Measurements from ENCODE around the gene SLC5A2.

SLC5A2 gene

GRCh38 chr16:31460582-31461002 is 22.3 kb upstream of the SLC5A2 start:
- DNase-seq: peak; percentile 18

DNA sequence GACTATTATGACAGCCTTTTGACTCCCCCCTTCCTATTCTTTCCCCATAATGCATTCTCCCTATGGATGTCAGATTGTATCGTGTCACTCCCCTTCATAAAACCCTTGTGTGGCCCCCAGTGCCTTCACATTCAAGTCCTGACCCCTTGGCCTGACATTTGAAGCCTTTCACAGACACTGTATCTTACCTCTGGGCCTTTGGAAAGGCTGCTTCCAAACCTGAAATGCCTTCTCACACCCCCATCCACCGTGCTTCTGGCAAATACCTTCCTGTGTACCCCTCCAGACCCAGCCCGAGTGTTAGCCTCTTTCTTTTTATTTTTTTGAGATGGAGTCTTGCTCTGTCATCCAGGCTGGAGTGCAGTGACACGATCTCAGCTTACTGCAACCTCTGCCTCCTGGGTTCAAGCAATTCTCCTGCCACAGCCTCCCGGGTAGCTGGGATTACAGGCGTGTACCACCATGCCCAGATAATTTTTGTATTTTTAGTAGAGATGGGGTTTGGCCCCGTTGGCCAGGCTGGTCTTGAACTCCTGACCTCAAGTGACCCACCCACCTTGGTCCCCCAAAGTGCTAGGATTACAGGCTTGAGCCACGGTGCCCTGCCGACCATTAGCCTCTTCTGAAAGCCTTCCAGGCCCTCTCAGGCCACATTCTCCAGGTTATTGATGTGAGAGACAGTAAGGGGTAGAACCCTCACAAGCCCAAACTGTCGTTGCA is 21.6 kb upstream of the SLC5A2 start:
- DNase-seq: no peak

- no peak for DNase-seq
Observed at GRCh38 chr16:31461921-31462804, 20.8 kb upstream of the SLC5A2 start.

GRCh38 chr16:31464348-31464769 is 18.6 kb upstream of the SLC5A2 start:
- DNase-seq: no peak

DNA sequence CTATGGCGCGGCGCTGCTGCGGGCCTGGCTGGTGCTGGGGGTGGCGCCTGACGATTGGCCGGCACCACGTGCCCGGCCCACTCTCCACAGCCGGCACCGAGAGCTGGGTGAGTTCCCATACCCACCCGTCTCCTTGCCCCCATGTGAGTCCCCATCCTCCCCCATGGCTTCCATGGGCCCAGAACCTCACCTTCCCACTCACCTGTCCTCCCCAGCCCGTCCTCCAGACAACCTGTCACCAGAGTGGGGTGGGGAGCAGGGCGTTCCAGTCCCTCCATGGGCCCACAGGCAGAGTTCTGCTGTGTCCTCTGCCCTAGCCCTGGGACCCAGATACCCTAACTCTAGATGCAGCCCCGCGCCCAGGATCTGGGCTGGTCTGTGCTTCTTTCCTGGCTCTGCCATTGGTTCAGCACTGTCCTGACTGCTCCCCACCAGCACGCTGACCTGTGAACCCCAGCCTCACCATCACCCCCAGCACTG is 18.1 kb upstream of the SLC5A2 start:
- no peak for DNase-seq

- no peak for DNase-seq
Observed at GRCh38 chr16:31465788-31466370, 17.0 kb upstream of the SLC5A2 start.

DNA sequence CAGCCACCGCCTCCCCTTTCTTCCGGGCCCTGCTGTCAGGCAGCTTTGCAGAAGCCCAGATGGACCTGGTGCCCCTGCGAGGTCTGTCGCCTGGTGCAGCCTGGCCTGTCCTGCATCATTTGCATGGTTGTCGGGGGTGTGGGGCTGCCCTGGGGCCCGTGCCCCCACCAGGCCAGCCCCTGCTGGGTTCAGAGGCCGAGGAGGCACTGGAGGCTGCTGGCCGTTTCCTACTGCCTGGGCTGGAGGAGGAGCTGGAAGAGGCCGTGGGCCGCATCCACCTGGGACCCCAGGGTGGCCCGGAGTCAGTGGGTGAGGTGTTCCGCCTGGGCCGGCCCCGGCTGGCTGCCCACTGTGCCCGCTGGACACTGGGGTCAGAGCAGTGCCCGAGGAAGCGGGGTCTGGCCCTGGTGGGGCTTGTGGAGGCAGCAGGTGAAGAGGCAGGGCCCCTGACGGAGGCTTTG is 16.5 kb upstream of the SLC5A2 start:
- no peak for DNase-seq

- no peak for DNase-seq
Observed at GRCh38 chr16:31467151-31467773, 15.7 kb upstream of the SLC5A2 start.

DNA sequence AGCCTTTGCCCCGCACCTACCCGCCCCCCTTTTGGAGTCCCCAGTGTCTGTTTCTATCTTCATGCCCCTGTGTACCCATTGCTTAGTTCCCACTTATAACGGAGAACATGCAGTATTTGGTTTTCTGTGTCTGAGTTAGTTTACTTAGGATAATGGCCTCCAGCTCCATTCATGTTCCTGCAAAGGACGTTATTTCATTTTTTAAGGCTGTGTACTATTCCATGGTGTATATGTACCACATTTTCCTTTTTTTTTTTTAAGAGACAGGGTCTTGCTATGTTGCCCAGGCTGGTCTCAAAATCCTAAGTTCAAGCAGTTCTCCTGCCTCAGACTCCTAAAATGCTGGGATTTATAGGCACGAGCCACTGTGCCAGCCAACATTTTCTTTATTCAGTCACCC is 15.1 kb upstream of the SLC5A2 start:
- DNase-seq: no peak

- DNase-seq: no peak
Observed at GRCh38 chr16:31470615-31471014, 12.3 kb upstream of the SLC5A2 start.

DNA sequence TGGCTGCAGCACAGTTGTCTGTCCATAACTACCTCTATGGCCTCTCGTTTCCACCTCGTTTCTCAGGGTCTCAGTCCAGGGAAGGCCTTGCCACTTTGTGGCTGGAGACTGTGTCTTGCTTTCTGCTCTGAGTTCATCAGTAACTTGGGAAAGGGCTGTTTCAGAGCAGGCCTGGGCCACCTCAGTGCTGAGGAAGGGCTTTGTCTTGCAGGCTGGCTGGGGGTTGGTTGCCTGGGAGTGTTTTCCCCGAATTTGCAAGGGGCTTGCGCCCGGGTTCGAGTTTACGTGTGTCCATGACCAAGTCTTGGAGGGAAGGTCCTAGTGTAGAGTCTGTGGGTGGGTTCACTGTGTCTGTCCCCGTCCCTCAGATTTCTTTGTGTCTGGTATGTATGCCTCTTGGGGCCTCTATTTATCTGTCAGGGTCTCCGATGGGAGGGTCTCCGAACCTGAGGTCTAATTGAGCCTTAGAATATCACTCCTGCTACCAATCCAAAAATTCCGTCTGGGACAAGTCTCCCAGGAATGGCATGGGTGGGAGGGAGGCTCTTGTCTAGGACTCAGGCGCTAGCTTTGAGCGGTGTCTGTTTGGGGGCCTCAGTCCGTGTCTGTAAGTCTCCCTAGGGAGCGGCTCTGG is 11.6 kb upstream of the SLC5A2 start:
- DNase-seq: no peak

DNA sequence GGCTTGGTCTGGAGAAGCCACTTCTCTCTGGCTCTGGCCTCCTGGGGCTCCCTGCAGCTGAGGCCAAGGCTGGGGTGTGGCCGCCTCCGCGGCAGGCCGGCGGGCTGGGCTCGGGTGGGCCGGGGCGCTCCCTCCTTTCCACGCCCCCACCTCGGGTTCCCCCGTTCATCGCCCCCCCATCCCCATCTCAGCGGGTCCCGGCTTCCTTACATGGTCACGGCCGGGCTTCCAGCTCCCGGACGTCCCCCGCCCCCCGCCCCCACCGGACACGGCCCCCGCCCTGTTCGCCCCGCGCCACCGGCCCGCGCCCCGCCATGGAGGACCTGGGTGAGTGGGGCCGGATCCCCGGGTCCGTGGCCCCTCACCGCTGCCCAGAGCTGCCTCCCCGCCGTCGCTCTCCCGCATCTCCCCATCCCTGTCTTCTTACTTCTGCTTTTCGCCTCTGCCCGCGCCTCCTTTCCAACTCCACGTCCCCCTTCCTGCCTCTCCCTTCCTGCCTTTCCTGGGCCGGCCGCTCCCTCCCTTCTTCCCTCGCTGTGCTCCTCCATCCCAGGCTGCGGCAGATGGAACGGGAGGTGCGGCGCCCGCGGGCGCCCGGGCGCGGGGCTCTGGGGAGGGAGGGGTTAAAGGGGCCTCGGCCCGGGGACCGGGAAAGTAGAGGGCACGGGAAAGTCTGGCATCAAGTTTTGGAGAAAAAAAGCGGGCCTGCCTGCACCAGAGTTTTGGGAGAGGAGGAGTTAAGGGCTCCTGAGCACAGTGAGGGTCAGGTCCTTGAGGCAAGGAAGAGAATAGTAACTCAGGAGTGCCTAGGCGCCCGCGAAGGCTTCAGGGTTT is 10.8 kb upstream of the SLC5A2 start, which contains the start of gene TGFB1I1:
TGFB1I1 (plus strand) TSS at position 278 of the 834 bp plus-strand sequence; CDS start at position 315, 37 bp downstream.
- peak; percentile 57 for DNase-seq

- peak; percentile 97 for DNase-seq
Observed at GRCh38 chr16:31472709-31473203, 10.2 kb upstream of the SLC5A2 start.

- DNase-seq: no peak
Observed at GRCh38 chr16:31473264-31473984, 9.5 kb upstream of the SLC5A2 start.

DNA sequence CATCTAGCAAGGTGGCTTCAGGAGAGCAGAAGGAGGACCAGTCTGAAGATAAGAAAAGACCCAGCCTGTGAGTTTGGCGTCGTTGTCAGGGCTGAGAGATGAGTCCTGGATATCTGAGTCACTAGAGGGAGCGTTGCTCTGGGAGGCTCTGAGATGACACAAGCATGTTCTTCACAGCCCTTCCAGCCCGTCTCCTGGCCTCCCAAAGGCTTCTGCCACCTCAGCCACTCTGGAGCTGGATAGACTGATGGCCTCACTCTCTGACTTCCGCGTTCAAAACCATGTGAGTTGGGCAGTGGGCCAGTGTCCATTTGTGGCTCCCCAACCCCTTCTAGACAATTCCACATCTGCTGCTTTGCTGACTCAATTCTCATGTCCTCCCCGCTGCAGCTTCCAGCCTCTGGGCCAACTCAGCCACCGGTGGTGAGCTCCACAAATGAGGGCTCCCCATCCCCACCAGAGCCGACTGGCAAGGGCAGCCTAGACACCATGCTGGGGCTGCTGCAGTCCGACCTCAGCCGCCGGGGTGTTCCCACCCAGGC is 8.7 kb upstream of the SLC5A2 start:
- no peak for DNase-seq

GRCh38 chr16:31474773-31475738 is 7.9 kb upstream of the SLC5A2 start:
- DNase-seq: no peak

- DNase-seq: no peak
Observed at GRCh38 chr16:31475946-31476302, 7.0 kb upstream of the SLC5A2 start.

- no peak for DNase-seq
Observed at GRCh38 chr16:31476303-31477219, 6.4 kb upstream of the SLC5A2 start.
